RWPE2 (cell line): ENCODE measurements around the gene B9D1.

Experiments used
- ATAC-seq: fragments of 200-7000 bp; cut with Tn5 transposase; 3 replicates; pipeline ENCODE4 v1.9.1; 2021; ENCODE audit warnings: low read depth
- DNase-seq: peaks from one replicate; pipeline ENCODE4 v3.0.0-alpha.2; 2020; ENCODE audit warnings: low spot score
- H3K27ac ChIP-seq: fragments of 450-650 bp; 2 replicates; pipeline ENCODE4 v1.5.1; 2017; ENCODE audit warnings: mild to moderate bottlenecking; ENCODE audit not compliant: poor library complexity, severe bottlenecking
- H3K27me3 ChIP-seq: fragments of 250-450 bp; sonication (Bioruptor Pico); 2 replicates; pipeline ENCODE4 v1.5.1; 2021; ENCODE audit warnings: mild to moderate bottlenecking, moderate library complexity; ENCODE audit not compliant: insufficient read depth, poor library complexity, severe bottlenecking
- H3K36me3 ChIP-seq: fragments of 250-450 bp; sonication (Bioruptor Pico); 2 replicates; pipeline ENCODE4 v1.5.1; 2020; ENCODE audit warnings: low read depth, mild to moderate bottlenecking, moderate library complexity
- H3K4me1 ChIP-seq: fragments of 250-450 bp; sonication (Bioruptor Pico); 2 replicates; pipeline ENCODE4 v1.5.1; 2021; ENCODE audit warnings: mild to moderate bottlenecking, moderate library complexity; ENCODE audit not compliant: insufficient read depth, poor library complexity, severe bottlenecking
- H3K4me3 ChIP-seq: fragments of 250-450 bp; sonication (Bioruptor Pico); 2 replicates; pipeline ENCODE4 v1.5.1; 2021; ENCODE audit warnings: mild to moderate bottlenecking, moderate library complexity; ENCODE audit not compliant: severe bottlenecking
- H3K9me3 ChIP-seq: fragments of 250-450 bp; sonication (Bioruptor Pico); 2 replicates; pipeline ENCODE4 v1.5.1; 2021; ENCODE audit warnings: mild to moderate bottlenecking, moderate library complexity; ENCODE audit not compliant: severe bottlenecking
- CTCF ChIP-seq: fragments of 450-650 bp; IDR thresholded peaks from one replicate; pipeline ENCODE4 v1.5.1; 2017; ENCODE audit warnings: mild to moderate bottlenecking, moderate library complexity; ENCODE audit not compliant: poor library complexity, severe bottlenecking

B9D1 gene

GRCh38 chr17:19381741-19382444 lies 19.4 kb upstream of the B9D1 start:
- no peaks in the 10 kb centered on the region for H3K9me3 ChIP-seq
- no peaks in the 10 kb centered on the region for H3K27me3 ChIP-seq
- H3K36me3 ChIP-seq: peaks cover 49% of the 10 kb centered on the region
- DNase-seq: no peak
- H3K27ac ChIP-seq: no peak overlapping the region
- TF ChIP-seq CTCF: no peak
- no peaks in the 10 kb centered on the region for H3K4me1 ChIP-seq
- no peak overlapping the region for H3K4me3 ChIP-seq
- ATAC-seq: no peak

- TF ChIP-seq CTCF: no peak
- no peaks in the 10 kb centered on the region for H3K9me3 ChIP-seq
- no peak overlapping the region for H3K4me3 ChIP-seq
- peaks cover 49% of the 10 kb centered on the region for H3K36me3 ChIP-seq
- H3K27me3 ChIP-seq: no peaks in the 10 kb centered on the region
- no peak overlapping the region for H3K27ac ChIP-seq
- no peaks in the 10 kb centered on the region for H3K4me1 ChIP-seq
- ATAC-seq (no peak), DNase-seq (no peak)
Measured at GRCh38 chr17:19381361-19381740, 18.8 kb upstream of the B9D1 start.

GRCh38 chr17:19380481-19381301 lies 18.2 kb upstream of the B9D1 start:
- H3K27me3 ChIP-seq: no peaks in the 10 kb centered on the region
- H3K36me3 ChIP-seq: peaks cover 46% of the 10 kb centered on the region
- no peak overlapping the region for H3K27ac ChIP-seq

GRCh38 chr17:19379361-19380065 lies 17.0 kb upstream of the B9D1 start:
- DNase-seq (no peak), ATAC-seq (no peak)
- no peaks in the 10 kb centered on the region for H3K4me1 ChIP-seq
- no peak for TF ChIP-seq CTCF
- H3K27ac ChIP-seq: peak overlapping the region; percentile 90
- peak overlapping the region; percentile 65 for H3K4me3 ChIP-seq
- H3K36me3 ChIP-seq: peaks cover 44% of the 10 kb centered on the region
- H3K27me3 ChIP-seq: no peaks in the 10 kb centered on the region
- no peaks in the 10 kb centered on the region for H3K9me3 ChIP-seq

More at GRCh38 chr17:19380481-19381301, 18.2 kb upstream of the B9D1 start:
- no peak for ATAC-seq
- Histone ChIP-seq H3K4me1 (no peaks in the 10 kb centered on the region), H3K9me3 (no peaks in the 10 kb centered on the region), H3K4me3 (no peak overlapping the region)
- DNase-seq: no peak
- TF ChIP-seq CTCF: no peak
